Measurements from ENCODE around the gene RASA3.
A peak's percentile ranks its signal among the peaks of the same experiment; 100 is the strongest.

RASA3 gene

DNA sequence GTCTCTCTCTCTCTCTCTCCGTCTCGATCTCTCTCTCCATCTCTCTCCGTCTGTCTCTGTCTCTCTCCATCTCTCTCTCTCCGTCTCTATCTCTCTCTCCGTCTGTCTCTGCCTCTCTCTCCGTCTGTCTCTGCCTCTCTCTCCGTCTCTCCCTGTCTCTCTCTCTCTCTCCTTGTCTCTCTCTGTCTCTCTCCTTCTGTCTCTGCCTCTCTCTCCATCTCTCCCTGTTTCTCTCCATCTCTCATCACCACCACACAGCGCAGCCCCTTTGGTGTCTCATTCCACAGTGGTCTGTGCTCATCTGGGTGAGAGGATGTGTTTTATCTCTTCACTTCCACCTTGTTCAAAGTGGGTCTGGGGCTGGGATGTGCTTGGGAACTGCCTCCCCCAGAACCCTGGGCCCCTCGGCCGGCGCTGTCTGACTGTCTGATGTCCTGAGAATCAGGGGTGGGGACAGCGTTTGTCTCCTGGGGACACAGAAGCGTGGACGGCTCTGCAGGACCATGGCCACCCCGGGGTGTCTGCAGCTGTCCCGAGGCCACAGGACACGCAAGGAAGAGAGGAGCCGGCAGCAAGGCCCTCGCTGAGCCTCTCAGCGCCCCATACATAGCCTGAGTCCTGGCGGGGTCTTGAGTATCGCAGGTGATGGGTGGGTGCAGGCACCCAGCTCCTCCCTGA, 118.3 kb downstream of the RASA3 start:
- DNase-seq = no peak

DNA sequence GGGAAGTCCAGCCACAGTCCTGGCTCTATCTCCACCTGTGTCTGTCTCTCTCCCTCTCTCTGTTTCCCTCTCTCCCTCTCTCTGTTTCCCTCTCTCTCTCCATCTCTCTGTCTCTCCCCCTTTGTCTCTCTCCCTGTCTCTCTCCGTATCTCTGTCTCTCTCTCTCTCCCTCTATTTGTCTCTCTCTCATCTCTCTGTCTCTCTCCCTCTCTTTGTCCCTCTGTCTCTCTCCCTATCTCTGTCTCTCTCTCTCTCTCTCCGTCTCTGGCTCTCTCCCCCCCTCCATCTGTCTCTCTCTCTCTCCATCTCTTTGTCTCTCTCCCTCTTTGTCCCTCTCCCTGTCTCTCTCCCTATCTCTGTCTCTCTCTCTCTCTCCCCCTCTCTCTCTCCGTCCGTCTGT, 119.1 kb downstream of the RASA3 start:
- no peak for DNase-seq

DNA sequence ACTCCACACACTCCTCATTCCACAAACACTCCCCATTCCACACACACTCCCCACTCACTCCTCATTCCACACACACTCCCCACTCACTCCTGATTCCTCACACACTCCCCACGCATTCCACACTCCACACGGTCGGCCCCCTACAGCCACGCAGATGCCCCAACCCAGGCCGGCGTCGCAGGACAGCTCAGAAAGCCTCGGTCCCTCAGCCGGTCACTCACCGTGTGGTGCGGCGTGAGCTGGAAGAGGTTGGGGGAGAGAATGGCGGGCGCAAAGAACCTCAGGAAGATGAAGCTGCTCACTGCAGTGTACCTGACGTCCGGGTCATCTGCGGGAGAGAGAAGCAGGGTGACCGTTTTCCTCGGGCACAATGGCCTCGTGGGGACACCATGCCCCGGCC, 119.5 kb downstream of the RASA3 start:
- no peak for DNase-seq

DNA sequence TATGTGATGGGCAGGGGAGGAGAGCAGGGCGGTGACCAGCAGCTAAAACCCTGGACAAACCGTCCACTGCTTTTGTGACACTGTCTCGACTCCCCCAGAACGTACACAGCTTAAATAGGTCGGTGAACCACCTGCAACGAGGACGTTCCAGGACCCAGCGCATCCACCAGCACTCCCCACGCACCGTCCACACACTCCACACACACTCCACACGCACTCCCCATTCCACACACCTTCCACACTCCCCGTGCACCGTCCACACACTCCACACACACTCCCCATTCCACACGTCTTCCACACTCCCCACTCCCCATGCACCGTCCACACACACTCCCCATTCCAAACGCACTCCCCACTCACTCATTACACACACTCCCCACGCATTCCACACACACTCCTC, 120.3 kb downstream of the RASA3 start:
- DNase-seq = no peak

DNA sequence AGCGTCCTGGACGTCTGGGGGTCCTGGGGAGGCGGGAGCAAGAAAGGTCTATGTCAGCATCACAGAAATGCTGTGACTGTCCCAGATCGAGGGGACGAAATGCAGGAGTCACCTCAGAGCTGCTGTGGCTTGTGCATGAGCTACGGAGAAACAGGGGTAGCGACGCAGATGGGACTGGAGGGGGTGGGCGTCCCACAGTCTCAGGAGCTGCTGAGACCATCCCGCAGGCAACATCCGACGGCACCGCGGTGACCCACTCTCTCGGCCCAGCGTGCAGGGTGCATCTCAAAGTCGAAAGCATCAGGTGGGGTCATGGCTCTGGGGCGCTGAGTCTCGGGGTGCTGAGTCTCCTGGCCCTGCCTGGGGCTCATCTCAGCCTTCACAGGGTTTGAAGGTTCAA, 121.2 kb downstream of the RASA3 start:
- no peak for DNase-seq

DNA sequence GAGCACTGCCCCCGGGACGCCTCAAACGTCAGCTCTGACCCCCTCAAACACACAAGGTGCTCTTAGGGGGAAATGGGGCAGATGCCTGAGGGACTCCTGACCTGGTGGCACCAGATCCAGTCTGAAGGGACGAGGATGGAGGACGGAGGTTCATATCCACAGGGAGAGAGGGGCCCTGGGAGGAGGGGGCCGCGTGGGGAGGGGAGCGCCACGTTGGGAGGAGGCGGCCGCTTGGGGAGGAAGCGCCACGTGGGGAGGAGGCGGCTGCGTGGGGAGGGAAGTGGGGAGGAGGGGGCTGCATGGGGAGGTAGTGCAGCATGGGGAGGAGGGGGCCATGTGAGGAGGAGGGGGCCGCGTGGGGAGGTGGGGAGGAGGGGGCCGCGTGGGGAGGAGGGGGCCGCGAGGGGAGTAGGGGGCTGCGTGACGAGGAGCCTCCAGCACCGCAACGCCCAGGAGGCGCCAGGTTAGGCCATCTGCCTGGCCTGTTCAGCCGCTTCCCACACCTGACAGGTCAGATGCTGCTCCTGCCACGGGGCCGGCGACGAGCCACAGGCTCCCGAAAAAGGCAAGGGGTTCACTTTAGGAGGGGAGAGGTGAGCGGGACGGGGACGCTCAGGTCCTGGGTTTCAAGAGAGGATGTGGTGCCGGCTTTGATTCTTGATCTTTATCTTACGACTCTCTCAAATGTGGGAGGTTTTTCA, 121.9 kb downstream of the RASA3 start:
- DNase-seq = peak; percentile 35

DNA sequence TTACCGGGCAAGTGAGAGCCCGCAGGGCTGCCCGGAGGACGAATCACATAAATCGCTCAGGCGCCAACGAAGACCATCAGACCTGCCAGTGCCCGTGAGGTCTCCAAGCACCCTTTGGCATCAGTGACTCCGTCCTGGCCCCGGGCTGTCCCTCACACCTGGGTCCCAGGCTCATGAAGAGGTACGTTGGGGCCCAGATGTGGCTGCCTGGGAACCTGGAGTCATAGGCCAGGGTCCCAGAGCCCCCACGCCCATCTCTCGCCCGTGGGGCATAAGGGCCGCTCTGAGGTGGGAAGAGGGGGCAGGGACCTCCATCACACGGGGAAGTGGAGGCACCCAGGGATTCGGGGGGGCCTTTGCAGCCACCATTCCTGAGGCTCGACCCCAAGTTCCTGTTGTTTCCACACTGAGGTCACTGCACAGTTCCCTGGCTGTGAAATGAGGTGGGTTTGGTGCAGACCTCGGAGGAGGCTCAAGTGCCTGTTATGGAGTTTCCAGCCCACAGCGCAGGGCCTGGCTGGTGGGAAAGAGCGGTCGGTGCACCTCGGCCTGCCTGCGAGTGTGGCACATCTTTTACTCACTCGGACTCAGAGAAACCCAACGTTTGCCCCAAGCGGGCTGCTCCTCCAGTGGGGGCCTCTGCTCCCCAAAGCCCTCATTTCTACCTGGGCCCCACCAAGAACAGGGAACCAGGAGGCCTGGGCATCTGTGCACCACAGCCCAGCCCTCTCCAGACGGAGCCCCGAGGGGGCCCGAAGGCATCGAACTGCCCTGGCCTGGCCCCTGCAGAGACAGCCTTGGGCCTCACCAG, 122.6 kb downstream of the RASA3 start:
- no peak for DNase-seq

DNA sequence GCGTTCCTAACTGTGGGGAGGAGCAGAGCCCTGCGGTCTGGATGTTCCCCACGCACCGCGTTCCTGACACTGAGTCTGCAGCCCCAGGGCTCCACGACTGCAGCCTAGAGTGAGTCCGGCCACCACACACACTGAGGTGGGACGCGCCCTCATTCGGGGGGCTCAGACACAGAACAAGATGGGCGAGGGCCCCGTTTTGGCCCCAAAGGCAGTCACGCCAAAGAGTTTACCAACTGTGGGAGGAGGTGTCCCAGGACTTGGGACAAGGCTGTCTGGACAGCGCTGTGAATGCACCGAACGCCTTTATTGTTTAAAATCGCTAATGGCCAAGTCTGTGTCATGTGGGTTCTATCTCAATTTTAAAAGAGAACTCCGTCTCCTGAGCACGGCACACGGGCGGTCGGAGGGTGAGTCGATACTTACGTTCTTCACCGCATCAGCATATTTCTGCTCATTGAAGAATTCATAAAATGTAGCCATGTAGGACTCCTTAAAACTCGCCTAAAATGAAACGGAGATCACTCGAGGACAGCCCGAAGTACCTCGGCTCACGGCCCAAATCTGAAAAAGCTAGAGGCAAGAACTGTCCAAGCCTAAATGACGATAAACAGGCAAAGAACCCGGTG, 123.3 kb downstream of the RASA3 start:
- no peak for DNase-seq

DNA sequence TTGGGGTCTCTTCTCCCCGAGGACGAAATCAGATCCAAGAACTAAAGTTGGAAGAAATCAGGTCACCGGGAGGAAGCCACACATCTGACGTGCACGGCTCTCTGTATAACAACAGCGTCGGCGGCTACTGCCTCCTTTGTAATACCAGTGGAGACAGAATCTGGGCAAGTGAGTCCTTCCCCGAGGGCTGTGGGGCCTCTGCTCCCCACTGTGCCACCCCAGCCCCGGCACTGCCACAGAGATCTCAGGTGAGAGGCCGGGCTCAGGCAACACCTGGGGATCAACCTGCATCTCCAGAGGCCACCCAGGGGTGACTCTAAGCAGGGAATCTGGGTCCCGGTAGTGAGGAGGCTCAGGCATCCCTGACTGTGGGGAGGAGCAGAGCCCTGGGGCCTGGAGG, 124.9 kb downstream of the RASA3 start:
- no peak for DNase-seq

DNA sequence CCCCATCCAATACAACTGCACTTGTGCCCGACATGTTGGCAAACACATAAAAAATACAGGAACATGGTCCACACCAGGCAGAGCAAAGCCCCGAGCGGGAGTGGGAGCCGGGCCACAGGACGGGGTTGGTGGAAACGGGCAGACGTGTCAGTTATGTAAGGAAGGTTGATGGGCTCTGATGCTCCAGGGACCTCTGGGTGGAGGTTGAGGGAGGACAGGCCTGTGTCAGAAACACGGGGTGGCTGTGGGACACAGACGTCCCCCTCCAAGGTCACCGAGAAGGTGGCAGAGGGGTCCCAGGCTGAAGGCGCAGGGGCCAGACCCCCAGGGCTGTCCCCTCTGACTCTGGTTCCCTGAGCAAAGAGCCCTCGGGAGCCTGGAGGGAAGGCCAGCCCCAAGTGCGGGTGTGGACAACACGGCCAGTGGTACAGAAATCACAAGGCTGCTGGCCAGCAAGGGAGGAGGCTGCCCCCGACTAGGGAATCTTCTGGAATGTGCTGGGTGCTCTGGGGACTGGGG, 127.2 kb downstream of the RASA3 start:
- DNase-seq = no peak

DNA sequence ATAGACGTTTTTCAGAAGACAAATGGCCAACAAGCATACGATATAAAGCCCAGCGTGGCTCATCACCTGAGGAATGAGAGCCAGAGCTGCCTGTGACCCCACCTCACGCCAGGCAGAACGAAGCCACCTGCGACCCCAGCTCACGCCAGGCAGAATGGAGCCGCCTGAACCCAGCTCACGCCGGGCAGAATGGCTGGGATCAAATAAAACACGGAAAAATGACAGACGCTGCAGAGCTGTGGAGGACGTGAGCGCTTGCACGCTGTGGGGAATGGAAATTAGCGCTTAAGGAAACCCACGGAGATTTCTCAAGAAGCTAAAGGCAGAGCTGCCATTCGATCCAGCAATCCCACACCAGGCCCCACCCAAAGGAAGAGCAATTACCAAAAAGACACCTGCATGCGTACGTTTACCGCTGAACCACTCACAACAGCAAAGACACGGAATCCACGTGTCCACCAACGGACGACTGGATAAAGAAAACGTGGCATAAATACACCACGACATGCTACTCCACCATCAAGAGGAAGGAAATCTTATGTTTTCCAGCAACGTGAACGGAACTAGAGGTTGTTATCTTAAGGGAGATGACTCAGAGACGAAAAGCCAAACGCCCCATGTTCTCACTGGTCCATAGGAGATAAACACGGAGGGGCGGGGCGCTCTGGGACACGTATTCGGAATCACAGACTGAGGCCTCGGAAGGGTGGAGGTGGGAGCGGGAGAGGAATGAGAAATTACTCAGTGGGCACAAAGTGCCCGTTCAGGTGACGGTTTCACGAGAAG, 127.8 kb downstream of the RASA3 start:
- no peak for DNase-seq

DNA sequence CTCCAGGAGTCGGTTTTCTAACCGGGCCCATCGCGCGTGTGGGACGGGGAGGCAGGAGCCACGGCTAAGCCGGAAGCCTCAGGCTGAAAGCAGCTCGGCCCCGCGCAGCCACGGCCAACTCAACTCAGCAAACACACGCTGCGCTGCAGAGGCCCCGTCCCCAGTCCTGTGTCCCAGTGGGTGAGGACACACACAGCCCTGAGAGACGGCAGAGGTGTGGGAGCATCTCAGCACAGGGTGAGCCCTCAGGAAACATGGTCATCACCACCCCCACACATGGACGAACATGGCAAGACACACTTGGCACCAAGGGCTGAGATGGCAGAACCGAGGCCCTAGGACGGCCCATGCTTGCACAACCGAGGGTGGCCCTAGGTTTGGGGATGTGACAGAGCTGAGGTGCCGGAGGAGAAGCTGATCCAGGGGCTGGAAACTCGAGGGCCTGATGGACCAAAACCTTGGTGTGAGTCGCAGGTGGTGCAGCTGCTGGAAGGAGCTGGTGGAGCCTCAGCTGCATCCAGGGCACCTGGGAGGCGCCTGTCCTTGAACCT, 129.6 kb downstream of the RASA3 start:
- DNase-seq = no peak

DNA sequence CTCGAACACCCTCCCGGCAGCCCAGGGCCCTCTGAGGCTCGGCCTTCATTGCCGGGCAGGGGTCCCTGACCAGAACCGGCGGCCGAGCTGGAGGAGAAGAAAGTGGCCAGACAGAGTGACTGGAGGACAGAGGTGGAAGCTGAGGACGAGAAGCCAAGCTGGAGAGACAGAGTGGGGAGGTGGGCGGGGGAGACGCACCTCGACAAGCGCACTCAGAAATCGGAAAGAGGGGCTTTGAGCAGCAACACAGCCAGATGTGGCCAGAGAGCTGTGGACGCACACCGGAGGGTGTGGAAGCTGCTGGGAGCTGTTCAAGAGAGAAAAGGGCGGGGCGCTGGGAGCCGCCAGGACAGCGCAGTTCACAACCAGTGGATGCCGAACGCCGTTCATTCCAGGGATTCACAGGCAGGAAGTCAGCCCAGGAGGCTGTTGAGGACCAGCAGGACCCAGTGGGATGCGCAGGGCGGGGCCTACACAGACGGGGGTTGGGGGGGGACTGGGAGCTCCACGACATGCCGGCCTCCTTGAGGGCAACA, 130.3 kb downstream of the RASA3 start:
- DNase-seq = no peak

DNA sequence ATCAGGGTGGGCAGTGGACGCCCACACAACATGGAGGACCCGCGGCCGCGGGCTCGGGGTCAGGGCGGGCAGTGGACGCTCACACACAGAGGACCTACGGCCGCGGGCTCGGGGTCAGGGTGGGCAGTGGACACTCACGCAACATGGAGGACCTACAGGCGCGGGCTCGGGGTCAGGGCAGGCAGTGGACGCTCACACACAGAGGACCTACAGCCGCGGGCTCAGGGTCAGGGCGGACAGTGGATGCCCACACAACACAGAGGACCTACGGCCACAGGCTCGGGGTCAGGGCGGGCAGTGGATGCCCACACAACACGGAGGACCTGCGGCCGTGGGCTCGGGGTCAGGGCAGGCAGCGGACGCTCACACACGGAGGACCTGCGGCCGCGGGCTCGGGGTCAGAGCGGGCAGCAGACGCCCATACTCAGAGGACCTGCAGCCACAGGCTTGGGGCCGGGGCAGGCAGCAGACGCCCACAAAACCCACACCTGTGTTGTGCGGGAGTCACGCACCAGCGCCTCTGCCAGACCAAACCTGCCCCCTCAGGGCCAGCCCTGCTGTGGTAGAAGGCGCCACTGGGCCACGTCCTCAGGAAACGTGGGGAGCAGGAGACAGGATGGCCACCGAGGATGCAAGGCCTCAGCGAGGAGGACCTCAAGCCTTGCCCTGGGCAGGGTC, 131.0 kb downstream of the RASA3 start:
- no peak for DNase-seq

DNA sequence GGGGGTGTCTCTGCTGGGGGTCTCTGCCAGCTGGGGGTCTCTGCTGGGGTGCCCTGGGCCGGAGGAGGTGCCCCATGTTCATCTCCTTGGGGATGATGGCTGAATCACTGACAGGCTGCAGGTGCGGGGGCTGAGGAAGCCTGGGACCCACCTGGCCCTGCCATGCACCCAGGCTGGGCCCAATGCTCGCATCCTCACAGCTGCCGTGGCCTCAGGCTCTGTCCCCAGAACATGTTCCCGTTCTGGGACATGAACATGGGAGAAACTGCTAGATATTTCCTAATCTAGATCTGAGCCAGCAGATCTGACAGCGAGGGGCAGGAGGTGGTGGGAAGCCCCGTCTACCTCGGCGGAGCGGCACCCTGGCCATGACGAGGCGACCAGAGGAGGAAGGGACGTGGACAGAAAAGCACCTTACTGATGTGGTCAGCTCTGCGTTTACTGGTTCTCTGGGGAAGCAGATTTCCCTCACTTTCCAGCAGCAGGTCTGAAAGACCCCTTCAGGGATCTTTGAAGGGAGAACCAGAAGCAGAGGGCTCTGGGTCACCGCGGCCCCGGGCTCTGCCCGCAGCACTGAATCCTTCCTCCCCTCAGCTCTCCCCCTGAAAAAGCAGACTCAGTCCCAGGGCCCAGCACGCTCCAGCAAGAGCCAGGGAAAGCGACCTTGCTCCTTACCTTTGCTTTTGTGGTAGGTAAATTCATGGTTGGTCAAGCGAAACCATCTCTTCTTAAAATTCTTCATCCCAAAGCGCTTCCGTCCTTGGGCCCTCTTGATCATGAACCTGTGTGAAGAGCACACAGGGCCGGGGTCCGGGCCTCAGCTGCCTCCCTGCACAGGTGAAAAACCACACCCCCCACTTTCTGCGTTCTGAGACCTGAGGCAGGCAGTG, 132.0 kb downstream of the RASA3 start:
- DNase-seq = no peak

DNA sequence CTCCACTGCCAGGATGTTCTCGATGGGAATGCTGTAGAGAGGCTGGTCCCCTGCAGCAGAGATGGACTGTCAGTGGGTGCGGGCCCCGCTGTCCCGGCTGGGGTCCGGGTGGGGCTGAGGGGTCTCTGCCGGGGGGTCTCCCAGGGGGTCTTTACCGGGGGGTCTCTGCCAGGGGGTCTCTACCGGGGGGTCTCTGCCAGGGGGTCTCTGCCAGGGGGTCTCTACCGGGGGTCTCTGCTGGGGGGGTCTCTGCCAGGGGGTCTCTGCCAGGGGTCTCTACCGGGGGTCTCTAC, 132.9 kb downstream of the RASA3 start:
- no peak for DNase-seq

DNA sequence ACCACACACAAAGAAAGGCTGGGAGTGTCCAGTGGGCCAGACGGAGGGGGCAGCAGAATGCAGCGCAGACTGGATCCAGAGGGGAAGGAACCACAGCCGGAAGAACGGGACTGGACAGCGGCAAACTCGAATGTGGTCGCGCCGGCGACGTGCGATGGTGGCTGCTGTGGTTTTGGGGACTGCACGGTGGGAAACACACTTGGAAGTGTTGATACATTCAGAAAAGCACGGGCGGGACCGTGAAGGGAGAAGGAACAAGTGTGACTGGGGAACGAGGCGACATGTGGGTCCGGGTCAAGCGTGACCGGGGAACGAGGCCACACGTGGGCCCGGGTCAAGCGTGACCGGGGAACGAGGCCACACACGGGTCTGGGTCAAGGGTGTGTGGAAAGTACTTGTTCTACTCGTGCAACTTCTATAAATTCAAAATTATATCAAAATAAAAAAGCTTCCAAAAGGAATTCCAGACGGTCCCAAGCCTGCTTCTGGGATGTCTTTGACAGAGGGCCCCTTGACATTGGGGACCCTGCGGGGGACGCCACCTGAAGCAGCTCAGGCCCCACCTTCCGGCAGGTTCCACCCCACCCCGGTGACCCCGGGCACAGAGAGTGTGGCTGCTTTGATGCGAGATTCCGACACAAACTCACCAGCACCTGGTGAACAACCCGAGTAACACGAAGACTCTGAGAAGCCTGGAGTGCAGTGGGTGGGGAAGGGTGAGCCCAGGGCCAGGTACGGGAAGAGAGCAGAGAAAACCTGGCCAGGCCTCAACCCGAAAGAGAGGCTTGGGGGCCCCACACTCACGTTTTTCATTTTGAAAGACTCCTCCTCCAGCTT, 133.4 kb downstream of the RASA3 start:
- DNase-seq = no peak

DNA sequence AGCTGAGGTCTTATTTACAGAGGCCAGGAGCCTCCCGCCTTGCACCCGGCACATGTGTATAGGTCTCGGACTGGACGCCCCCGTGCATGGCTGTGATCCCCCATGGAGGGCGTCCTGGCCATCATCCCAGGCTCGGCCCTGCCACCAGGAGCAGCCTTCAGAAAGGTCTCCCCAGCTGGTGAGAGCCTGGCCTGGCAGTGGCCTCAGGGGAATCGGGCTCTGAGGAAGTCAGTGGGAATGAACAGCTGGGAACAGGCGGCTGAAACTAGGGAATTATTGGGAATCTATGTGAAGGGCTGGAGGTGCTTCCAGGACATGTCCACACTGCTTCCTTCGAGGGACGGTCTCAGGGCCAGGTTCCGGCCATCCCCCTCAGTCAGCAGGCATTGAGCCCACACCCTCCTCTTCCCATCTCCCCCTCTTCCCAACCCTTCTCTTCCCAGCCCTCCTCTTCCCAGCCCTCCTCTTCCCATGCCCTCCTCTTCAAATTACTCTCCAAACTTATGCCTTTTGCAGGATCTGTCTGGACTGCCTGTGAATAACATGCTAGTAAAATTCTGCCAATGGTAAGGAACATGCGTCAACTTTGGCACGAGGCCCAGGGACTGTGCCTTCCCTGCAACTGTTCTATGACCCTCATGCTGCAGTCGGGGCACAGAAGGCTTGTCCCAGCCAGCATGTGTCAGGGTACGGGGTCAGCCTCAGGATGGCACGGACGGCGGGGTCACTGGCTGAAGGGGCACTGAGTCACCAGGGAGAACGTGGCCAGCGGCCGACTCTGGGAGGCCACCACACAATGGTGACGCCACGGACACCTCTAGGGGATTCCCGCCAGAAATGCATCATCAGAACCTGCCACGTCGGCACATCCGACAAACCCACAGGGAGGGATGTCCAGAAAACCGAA, 134.3 kb downstream of the RASA3 start:
- DNase-seq = no peak
